ENCODE measurements around the gene FAM120B. TPM values are rescaled to one million over a fixed set of nuclear protein-coding genes. Genes with fewer than 3 reads are reported as not detected.
A peak's percentile ranks its signal among the peaks of the same experiment; 100 is the strongest.
"Not testable (repeated sequence)": the region's sequence is repeated elsewhere in the genome, so short reads cannot be mapped to it uniquely, and the experiment has no call there.

The FAM120B gene
- total and polyA plus RNA-seq, 3 donors from 2014 or later: 33.8 to 62.2 (median 40.6) TPM

DNA sequence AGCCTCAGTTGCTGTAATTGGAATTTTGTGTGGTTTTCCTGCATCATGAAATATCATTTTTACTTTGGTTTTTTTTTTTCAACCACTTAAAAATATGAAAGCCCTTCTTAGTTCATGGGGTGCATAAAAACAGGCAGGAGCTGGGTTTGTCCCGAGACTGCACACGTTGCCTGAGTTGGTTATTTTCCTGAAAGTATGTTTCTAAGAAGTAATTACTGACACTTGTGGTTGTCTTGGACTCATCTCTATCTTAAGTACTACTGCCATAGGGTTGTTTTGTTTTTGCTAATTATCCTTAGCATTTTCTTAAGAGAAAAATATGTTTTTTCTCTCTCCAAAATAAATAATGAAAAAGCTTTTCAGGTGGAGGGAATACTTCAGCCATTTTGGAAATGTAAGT lies 40.1 kb downstream of the FAM120B start:
- intact Hi-C loops (cut with DNase I; ENCODE audit: low total_unique reads): no loop called here
- TF ChIP-seq, protein P1, sequence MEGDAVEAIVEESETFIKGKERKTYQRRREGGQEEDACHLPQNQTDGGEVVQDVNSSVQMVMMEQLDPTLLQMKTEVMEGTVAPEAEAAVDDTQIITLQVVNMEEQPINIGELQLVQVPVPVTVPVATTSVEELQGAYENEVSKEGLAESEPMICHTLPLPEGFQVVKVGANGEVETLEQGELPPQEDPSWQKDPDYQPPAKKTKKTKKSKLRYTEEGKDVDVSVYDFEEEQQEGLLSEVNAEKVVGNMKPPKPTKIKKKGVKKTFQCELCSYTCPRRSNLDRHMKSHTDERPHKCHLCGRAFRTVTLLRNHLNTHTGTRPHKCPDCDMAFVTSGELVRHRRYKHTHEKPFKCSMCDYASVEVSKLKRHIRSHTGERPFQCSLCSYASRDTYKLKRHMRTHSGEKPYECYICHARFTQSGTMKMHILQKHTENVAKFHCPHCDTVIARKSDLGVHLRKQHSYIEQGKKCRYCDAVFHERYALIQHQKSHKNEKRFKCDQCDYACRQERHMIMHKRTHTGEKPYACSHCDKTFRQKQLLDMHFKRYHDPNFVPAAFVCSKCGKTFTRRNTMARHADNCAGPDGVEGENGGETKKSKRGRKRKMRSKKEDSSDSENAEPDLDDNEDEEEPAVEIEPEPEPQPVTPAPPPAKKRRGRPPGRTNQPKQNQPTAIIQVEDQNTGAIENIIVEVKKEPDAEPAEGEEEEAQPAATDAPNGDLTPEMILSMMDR (IDR thresholded peaks at IDR 0.05): no peak
- TF ChIP-seq POLR2A (IDR thresholded peaks at IDR 0.05): no peak
- H3K4me1 ChIP-seq: no peaks in the 10 kb centered on the region
- peak overlapping the region in 1 of 2 donors; percentile 15 for H3K27ac ChIP-seq
- no peaks in the 10 kb centered on the region for H3K36me3 ChIP-seq (ENCODE audit: low read depth, missing control alignments)
- H3K9me3 ChIP-seq: no peaks in the 10 kb centered on the region
- no peaks in the 10 kb centered on the region for H3K27me3 ChIP-seq
- WGBS, 2 donors: 38 to 51% methylated on average over 2 of the region's 2 CpGs
- DNase-seq: no peak
- no peak overlapping the region for H3K4me3 ChIP-seq

DNA sequence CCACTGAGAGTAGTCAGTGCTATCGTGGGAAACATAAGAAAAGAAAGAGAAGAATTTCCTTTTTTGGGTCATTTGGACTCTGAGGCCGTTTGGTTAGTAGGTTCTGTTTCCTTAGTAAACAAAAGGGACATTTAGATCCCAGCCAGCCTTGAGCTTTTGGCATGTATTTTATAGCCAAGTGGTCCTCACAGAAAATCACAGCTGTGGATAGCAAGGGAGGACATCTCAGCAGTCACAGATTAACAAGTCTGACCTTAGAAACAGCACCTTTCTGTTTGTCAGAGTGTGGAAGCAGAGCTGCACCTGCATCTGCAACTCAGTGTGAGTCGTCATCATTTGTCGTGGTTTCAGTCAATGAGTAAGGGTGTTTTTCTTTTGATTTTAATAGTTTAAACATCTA lies 40.5 kb downstream of the FAM120B start:
- 37 to 46% methylated on average over 4 of the region's 4 CpGs for WGBS, 2 donors
- TF ChIP-seq, protein P1 (IDR thresholded peaks at IDR 0.05): no peak
- TF ChIP-seq POLR2A (IDR thresholded peaks at IDR 0.05): no peak
- no peak overlapping the region for H3K4me3 ChIP-seq
- DNase-seq: no peak
- H3K9me3 ChIP-seq: no peaks in the 10 kb centered on the region
- peak overlapping the region in 1 of 2 donors; percentile 15 for H3K27ac ChIP-seq
- H3K4me1 ChIP-seq: no peaks in the 10 kb centered on the region
- intact Hi-C loops (cut with DNase I; ENCODE audit: low total_unique reads): no loop called here
- no peaks in the 10 kb centered on the region for H3K36me3 ChIP-seq (ENCODE audit: low read depth, missing control alignments)
- no peaks in the 10 kb centered on the region for H3K27me3 ChIP-seq

DNA sequence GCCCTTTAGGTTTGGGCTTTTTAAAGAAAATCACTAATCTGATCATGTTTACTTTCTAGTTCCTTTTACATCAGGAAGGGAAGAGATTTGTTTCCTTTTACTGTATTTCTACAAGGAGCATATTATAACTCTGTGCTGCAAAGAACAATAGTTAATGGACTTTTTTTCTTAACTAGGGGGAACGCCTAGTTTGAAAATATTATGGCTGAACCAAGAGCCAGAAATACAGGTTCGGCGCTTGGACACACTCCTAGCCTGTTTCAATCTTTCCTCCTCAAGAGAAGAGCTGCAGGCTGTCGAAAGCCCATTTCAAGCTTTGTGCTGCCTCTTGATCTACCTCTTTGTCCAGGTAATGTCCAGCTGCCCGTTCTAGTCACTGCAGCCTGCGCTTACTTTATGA lies 41.4 kb downstream of the FAM120B start:
- H3K36me3 ChIP-seq (ENCODE audit: low read depth, missing control alignments): no peaks in the 10 kb centered on the region

DNA sequence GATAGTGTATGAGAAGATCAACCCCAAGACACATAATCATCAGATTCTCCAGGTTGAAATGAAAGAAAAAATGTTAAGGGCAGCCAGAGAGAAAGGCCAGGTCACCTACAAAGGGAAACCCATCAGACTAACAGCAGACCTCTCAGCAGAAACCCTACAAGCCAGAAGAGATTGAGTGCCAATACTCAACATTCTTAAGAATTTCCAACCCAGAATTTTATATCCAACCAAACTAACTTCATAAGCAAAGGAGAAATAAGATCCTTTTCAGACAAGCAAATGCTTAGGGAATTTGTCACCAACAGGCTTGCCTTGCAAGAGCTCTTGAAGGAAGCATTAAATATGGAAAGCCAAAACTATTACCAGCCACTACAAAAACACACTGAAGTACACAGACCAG lies 44.9 kb downstream of the FAM120B start:
- H3K4me3 ChIP-seq; DNase-seq; H3K27me3 ChIP-seq; H3K27ac ChIP-seq; H3K9me3 ChIP-seq; H3K36me3 ChIP-seq (ENCODE audit: low read depth, missing control alignments); intact Hi-C loops (cut with DNase I; ENCODE audit: low total_unique reads); H3K4me1 ChIP-seq: not testable (repeated sequence)

More for the DNA sequence above, 41.4 kb downstream of the FAM120B start:
- no peak for DNase-seq
- Histone ChIP-seq H3K27me3 (no peaks in the 10 kb centered on the region), H3K9me3 (no peaks in the 10 kb centered on the region), H3K4me3 (no peak overlapping the region), H3K4me1 (no peaks in the 10 kb centered on the region), H3K27ac (no peak overlapping the region)
- 83 to 86% methylated on average over 6 of the region's 6 CpGs for WGBS, 2 donors
- intact Hi-C loops (cut with DNase I; ENCODE audit: low total_unique reads): no loop called here
- TF ChIP-seq POLR2A (IDR thresholded peaks at IDR 0.05): no peak

DNA sequence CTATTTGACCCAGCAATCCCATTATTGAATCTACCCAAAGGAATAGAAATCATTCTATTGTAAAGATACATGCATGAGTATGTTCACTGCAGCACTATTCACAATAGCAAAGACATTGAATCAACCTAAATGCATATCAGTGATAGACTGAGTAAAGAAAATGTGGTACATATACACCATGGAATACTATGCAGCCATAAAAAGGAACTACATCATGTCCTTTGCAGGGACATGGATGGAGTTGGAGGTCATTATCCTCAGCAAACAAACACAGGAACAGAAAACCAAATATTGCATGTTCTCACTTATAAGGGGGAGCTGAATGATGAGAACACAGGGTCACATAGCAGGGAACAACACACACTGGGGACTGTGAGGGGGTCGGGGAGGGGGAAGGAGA lies 48.6 kb downstream of the FAM120B start:
- DNase-seq; H3K27ac ChIP-seq; H3K27me3 ChIP-seq; H3K9me3 ChIP-seq; H3K4me1 ChIP-seq; intact Hi-C loops (cut with DNase I; ENCODE audit: low total_unique reads); H3K36me3 ChIP-seq (ENCODE audit: low read depth, missing control alignments); H3K4me3 ChIP-seq: not testable (repeated sequence)
- 100% methylated on average over 1 of the region's 1 CpG for WGBS, 2 donors

DNA sequence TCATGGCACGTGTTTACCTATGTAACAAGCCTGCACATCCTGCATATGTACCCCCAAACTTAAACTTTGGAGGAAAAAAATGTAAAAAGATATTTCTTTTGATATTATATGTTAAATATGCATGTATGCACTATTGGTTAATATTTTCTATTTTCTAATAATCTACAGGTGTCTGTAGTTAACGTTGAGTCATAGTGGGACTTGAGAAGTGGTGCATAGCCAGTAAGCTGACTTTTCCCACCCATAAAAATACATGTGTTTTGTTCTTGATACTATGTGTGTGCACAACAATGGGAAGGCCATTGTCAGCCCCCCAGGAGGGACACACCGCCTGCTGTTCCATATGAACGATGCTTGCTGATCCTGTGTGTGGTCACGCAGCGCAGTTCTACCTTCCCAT lies 49.1 kb downstream of the FAM120B start:
- no peak for DNase-seq
- Histone ChIP-seq H3K4me3 (no peak overlapping the region), H3K4me1 (no peaks in the 10 kb centered on the region), H3K27me3 (no peaks in the 10 kb centered on the region), H3K36me3 (ENCODE audit: low read depth, missing control alignments) (no peaks in the 10 kb centered on the region), H3K27ac (no peak overlapping the region), H3K9me3 (no peaks in the 10 kb centered on the region)
- TF ChIP-seq, protein P1 (IDR thresholded peaks at IDR 0.05): no peak
- TF ChIP-seq POLR2A (IDR thresholded peaks at IDR 0.05): no peak
- intact Hi-C loops (cut with DNase I; ENCODE audit: low total_unique reads): no loop called here
- 93 to 95% methylated on average over 6 of the region's 6 CpGs for WGBS, 2 donors
